NOMO-1 treated with dmso at 0.1 percent for 144 hours (cell line): Measurements from ENCODE around the gene CCNE1.

Experiments
- DNase-seq: peaks from one replicate; lab custom pipeline; 2025; ENCODE audit not compliant: unreplicated experiment; lab: John Stamatoyannopoulos, UW

Gene CCNE1

GRCh38 chr19:29873024-29873800, 61.4 kb downstream of the CCNE1 start:
- DNase-seq: no peak
